G401 (cell line): ENCODE results near the gene ATOH8. TPM values are rescaled to one million over a fixed set of nuclear protein-coding genes. Genes with fewer than 3 reads are reported as not detected.

Experiments
- DNase-seq: peaks from one replicate; pipeline ENCODE4 v3.0.0-alpha.2; 2015; ENCODE audit warnings: low spot score
- in situ Hi-C: cut with HindIII; loops from 2 replicates; pipeline ENCODE4 v1.10.0; 2016; ENCODE audit warnings: low sequenced_read_pairs, mixed read lengths
- total RNA-seq: library from RNA; depleted of rRNA; stranded (reverse); fragments of >200 nt; shearing (Covaris generic); gene quantifications from 2 replicates; pipeline ENCODE4 v1.2.3, GENCODE V29; 2014

Gene ATOH8
- total RNA-seq, 1 experiment from 2014 or later, result 18.9 TPM

DNA sequence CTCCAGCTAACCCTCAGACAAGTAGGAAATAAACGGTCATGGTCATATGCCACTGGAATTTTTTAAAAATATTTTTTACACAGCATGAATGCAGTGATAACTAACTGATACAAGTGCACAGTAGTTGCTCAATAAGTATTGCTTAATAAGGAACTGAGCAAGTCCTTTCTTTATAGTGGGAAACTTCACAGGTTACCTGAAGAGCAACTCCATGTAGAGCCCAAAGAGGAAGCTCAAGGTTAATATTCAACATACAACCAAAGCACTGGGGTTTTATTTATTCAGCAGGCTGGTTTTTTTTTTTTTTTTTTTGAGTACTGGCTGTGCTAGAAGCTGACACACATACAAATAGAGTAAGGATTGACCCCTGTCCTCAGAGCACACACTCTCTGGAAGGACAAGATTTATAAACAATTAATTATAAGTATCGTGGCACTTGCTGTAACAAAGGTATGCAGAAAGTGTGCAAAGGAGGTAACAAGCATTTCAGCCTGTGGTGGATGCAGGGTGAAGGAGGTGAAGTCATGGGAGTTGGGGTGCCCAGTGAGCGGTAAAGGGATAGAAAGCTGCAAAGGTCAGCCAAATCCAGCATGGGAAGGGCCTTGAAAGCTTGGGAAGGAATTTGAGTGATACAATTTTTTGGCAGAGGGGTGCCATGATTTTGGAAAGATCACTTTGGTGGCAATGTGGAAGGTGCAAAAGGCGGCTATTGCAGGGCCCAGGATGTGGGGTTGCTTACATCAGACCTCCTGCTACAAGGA is 52.7 kb downstream of the ATOH8 start:
- no peak for DNase-seq
- in situ Hi-C loops, result loop anchor here (25.0 kb wide), 1 partner anchor 94 kb away; no protein-coding TSS in a partner anchor

DNA sequence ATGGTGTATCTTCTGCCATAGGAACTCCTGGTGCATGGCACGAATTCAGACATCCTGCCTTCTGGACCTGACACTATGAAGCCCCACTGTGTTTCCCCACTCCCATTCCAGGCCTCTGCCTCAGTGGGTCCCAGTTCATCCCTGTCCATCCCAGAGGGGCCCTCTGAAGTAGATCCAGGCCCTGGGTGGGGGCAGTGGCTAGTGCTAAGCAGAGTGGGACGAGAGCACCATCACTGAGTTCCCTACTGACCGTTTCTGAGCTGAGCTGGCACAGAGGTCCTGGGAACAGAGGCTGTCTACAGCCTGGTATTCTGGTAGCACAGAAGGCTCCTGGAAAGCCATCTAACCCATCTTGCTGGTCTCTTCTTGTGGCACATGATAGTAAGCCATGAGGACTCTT is 54.0 kb downstream of the ATOH8 start:
- no peak for DNase-seq
- in situ Hi-C loops, result loop anchor here (25.0 kb wide), 1 partner anchor 95 kb away; no protein-coding TSS in a partner anchor

DNA sequence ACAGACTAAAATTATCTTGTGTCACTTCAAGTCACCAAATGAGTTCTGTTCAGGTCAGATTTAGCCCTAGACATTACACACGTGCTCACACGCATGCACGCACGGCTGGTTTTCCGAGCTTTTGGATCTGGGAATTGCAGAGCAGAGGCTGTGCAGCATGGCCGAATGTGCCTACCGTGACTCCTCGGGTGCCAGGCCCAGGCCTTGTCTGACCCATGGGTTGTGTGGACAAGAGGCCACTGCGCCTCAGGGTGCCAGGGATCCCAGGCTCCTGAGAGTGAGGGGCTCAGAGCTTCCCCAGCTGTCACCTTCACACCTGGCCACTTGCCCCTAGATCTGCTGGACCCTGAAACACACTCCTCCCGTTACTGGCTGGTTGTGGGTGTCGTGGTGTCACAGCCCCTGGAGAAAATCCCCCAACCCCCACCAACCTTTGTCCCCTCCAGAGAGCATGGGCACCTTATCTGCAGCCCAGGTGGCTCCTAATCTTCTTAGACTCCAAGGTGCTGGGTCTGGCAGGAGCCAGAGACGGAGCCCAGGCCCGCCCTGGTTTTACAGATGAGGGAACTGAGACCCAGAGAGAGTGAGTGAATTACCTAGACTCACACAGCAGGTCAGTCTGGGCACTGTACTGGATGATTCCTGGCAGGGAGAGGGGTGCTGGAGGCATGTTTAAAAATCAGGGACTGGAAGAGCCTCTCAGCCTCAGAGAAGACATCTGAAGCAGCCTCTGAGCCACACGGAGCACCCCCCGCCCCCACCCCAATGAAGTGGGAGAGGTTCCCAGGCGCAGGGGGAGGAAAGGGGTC is 56.8 kb downstream of the ATOH8 start:
- DNase-seq, result no peak
- in situ Hi-C loops, result loop anchor here (25.0 kb wide), 1 partner anchor 98 kb away; no protein-coding TSS in a partner anchor

DNA sequence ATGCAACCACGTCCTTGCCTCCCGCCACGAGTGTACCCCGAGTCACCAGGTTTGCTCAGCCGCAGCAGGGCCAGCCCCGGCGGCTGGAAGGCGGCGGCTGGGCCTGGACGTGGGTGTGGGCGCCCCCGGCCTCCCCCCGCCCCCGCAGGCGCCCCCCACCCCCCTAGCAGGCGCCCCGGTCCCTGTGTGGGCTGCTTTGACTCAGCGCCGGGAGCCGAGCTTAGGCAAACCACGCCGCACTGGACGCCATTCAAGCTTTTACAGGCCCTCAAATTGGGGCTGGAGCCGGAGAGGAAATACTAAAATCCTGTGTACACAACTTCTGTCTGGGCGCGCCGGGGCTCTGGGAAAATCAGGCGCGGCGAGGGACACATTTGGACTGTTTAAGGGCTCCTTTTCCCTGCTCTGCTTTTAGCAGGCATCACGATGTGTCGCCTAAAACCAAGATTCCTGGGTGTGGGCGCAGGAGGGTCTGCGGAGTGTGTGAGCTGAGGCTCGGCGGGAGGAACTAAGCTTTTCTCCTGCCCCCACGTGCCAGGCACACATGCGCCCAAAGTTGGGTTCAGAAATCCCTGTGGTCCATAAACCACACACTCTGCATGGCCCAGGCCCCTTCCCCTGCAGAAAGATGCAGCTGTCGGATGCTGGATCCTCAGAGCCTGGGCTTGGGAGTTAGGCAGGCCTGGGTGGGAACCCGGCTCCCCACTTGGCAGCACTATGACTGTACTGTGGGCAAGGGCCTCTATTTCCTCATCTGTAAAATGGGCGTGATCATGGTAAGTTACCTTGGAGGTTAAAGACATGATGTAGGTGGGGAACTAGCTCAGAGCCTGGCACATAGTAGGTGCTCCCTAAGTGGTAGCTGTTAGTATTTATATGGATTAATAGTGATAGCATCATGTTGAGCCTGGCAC is 57.6 kb downstream of the ATOH8 start:
- in situ Hi-C loops, result loop anchor here (25.0 kb wide), 1 partner anchor 99 kb away; no protein-coding TSS in a partner anchor
- no peak for DNase-seq

DNA sequence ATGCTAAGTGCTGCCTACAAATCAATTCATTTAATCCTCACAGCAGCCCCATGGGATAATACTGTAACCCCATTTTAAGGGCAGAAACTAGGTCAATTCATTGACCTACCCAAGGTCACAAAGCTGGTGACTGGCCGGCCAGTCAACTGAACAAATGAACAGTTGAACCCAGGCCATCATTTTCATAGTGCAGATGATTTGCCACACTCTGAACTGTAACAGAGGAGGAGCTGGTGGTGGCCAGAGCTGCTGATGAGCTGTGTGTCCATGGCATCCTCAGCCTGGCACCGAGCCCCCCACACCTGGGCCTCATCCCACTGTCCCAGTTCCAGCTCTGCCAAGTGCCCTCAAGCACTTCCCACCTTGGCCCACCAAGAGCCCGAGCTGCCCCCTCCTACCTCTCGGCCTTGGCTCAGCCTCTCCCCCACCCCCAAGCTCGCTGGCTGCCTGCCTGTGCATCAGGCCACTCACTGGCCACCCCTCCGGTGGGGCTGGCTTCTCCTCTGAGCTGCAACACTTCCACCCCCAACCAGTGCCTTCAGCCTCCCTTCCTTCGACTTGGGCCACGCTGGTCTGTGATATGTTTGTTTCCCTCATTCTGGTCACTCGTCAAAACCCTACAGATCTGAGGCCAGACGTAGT is 58.4 kb downstream of the ATOH8 start:
- DNase-seq, result no peak
- in situ Hi-C loops, result loop anchor here (25.0 kb wide), 1 partner anchor 100 kb away; no protein-coding TSS in a partner anchor

DNA sequence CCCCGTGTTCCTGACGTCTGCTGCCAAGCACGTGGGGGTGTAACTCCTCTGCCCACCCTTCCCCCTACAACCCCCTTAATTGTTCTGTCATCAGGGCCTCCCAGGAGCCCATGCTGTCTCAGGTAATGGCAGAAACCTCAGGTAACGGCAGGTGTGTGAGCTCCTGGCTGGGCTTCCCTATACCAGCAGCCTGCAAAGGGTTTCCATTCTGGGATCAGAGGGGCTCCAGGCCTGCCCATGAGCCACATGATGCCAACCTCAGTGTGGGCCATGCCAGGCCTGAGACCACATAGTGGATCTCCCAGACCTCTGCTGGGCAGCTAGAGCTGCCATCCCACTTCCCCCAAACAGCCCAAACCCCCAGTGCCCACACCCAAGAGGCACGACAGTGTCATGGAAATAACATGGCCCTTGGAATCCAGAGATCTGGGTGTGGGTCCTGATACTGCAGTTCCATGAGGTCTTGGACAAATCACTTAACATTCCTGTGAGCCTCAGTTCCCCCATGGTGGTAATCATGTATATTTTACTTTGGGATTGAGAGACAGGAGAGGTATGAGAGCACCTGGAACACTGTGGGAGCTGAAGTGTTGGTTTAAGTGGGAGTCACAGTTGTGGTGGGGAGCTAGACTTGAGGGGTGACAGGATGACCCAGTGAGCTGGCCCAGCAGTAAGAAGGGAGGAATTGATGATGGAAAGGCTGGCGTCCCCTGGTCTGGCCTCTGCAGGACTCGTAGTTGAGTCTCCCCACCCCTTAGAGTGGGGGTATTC is 59.6 kb downstream of the ATOH8 start:
- no peak for DNase-seq
- in situ Hi-C loops, result loop anchor here (25.0 kb wide), 1 partner anchor 101 kb away; no protein-coding TSS in a partner anchor

DNA sequence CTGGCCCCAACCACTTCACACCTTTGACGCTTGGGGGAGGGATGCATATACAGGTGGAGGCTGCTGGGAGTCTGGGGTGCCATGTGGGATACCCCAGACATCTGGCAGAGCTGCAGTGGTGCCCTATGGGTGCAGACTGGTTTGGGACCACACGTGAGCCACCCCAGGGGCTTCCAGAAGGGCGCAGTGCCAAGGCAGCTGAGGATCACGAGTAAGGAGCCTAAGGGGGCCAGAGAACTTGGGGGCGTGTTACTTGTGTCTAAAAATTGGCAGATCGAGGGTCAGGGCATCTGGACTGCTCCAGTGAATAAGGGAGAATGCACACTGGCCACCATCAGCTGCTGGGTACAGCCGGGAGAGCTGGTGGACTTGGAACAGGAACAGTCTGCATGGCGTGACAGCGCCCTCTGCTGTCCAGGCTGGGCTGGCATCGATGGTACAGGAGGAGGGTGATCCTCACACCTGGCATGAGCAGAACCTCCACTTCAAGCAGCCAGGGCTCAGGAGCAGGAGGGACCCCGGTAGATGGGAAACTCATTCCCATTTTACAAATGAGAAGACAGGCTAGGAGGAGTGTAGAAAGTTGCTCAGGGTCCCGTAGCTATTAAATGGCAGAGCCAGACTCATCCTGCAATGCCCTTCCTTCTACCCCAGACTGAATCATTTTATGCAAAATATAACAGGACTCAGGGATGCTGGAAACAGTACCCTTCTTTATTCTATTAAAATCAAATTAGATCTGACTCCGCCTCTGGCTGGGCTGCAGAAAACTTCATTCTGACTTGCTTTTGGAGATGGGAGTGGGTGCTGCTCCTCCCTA is 60.4 kb downstream of the ATOH8 start:
- in situ Hi-C loops, result loop anchor here (25.0 kb wide), 1 partner anchor 102 kb away; no protein-coding TSS in a partner anchor

DNA sequence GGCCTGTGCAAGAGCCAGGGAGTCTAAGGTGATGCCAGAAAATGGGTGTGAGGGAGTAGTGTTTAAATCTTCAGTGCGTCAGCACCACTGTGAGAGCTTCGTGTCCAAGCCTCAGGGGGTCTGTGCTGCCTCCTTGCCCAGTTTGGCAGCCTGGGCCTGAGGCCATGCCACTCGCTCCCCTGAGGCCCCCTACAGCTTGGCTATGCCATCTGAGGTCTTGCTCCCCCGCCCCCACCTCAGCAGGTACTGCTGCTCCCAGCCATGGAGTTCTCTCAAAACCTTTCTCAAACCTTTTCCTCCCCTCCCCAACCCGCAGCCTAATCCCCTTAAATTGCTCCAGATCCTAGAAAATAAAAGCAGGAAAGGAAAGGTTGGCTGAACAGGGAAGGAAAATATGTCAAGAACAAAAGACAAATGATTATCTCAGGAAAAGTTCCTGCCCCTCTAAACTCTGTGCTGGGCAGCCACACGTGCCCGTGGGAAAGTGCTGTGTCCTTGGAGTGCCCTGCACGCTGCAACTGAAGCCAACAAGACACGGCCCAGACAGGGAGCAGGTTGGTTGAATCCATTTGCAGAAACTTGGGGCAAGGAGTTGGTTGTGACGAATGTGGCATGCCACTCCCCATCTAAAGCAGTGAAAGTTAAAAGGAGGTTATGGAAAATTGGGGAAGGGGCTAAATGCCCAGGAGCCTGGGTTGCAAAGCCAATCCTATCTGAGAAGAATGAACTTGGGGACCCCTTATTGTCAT is 61.2 kb downstream of the ATOH8 start:
- in situ Hi-C loops, result loop anchor here (25.0 kb wide), 1 partner anchor 103 kb away; no protein-coding TSS in a partner anchor

More for the DNA sequence above, 60.4 kb downstream of the ATOH8 start:
- peak; percentile 91 for DNase-seq

DNA sequence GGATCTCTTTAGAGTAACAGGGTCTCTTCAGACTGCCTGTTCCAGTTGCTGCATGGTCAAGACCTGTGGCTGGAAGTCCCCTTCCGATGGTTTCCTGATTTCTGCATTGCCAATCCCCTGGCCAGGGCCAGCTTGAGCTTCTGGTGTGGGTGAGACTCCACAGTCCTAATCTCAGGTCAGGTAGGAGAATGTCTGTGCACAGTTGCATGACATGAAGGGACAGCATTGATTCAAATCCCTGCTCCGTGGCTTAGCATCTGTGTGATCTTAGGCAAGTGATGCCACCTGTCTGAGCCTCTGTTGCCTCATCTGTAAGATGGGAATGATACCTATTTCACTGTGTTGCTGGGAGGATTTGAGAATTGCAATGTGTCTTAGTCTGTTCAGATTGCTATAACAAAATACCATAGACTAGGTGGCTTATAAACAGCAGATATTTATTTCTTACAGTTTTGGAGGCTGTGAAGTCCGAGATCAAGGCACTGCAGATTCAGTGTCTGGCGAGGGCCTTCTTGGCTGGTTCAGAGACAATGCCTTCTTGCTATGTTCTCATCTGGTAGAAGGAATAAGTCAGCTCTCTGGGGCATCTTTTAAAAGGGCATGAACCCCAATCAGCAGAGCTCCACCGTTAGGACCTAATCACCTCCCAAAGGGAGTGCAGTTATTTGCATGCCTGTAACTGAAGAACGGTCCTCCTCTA is 66.2 kb downstream of the ATOH8 start:
- in situ Hi-C loops, result loop anchor here (25.0 kb wide), 1 partner anchor 108 kb away; no protein-coding TSS in a partner anchor
- no peak for DNase-seq

More for the DNA sequence above, 61.2 kb downstream of the ATOH8 start:
- no peak for DNase-seq

DNA sequence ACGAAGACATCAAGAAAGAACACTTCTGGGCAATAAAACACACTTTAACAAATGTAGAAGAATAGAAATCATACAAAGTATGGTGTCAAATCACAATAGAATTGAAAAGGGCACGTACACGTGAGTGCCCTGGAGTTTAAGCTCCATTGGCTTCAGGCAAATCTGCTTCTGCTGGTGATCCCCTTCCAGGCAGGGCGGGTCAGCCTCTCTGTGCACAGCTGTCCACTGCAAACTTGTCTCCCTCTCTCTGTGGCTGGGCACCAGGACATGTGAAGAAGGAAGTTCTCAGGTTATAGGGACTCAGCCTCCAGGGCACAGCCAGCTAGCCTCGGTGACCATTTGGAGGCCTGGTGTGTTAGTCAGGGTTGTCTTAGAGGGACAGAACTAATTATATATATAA is 69.0 kb downstream of the ATOH8 start:
- in situ Hi-C loops, result loop anchor here (25.0 kb wide), 1 partner anchor 110 kb away; no protein-coding TSS in a partner anchor
- no peak for DNase-seq

DNA sequence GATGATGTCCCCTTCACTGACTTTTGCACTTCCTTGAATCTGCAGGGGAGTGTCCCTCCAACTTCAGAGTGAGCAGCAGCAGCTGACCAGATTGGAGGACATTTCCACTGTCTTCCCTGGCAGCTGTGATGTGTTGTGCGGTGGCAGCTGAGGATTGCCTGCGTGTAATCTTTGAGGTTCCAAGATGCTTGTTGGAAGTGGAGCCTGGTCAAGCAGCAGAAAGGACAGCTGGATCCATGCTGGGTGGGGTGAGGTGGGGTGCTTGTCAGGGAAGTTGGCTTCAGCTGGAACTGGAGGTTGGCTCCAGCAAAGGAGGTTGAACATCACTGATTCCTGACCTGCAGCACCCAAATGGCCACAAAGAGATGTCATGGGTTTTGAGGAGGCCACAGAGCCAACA is 70.2 kb downstream of the ATOH8 start:
- DNase-seq, result no peak
- in situ Hi-C loops, result loop anchor here (25.0 kb wide), 1 partner anchor 112 kb away; no protein-coding TSS in a partner anchor

DNA sequence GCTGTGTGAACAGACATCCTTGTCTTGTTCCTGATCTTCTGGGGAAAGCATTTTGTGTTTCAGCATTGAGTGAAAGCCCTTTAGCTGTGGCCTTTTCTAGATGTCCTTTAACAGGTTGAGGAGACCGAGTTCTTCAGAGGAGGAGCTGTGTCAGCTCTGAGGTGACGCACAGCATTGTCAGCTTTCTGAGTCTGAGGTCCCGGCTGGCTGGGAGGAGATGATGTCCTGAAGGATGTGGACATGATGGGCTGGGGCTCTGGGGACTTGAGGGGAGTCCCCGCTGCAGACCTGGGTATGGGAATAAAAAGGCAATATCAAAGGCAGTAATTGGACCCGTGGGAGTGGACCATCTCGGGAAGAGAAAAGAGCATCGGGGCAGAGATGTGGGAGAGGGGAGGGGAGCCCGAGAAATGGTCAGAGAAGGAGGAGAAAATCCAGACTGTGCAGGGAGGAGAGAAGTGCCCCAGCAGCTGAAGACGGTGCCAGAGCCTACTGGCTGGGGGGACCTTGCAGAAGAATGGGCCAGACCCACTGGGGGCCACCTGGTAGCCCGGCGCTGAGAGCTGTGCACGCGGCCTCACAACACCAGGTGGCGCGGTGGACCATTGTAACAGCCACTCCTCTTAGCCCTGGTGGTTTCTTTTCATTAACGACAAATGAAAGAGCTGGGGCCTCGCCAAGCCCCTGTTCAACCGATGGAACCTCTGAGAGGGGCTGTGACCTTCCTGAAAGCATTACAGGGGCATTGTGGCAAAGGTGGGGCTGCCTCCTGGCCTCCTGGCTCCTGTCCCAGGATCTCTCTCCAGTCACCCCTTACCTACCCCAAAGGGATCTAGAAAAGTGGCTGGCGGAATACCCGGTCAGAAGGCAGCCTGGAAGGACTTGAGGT is 73.4 kb downstream of the ATOH8 start:
- in situ Hi-C loops, result no loop called here
- DNase-seq, result peak; percentile 77

DNA sequence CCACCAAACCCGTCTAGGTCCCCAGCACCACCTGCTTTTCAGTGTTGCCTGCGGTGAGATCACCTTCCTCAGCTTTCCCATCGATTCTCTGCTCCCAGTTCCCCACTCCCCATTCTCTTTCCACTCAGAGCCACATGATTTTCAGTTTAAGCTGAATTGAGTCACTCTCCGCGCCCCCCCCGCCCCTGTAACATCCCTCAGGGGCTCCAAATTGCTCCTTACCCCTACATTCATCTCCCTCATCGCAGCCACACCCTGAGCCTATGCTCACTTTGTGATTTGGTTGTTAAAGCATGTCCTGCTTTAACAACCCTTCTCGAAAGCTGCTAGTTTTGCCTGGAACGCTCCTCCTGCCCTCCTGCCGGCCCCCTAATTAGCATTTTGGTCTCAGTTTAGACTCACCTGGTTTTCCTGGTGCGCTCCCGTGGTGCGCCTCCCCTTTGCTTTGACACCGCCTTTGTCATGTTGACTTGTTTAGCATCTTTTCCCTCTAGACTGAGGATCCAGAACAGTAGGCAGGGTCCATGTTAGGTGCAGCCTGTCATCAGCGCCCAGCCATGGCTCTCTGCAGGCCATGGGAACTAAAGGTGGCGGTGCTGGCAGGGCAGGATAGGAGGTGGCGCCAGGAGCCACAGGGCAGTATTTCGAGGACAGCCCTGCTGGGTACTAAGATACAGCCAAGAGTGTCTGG is 74.2 kb downstream of the ATOH8 start:
- in situ Hi-C loops, result no loop called here

DNA sequence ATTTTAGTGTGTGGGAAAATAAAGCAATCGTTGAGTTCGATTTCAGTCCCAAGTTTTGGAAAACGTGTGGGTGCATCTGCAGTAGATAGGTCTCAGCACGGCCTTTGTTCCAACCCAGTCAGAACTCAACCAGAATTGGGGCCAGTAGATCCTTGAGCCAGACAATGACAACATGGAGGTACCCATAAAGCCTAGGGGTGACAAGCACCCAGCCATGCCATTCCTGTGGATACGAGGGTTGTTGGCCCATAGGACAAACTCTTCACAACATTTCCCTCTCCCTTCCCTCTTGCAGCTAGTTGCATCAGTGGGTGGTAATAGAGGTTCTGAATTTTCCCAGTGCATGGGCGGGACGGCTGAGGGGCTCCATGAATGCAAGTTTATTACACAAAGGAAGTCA is 74.9 kb downstream of the ATOH8 start:
- in situ Hi-C loops, result no loop called here
- DNase-seq, result no peak

More for the DNA sequence above, 74.2 kb downstream of the ATOH8 start:
- peak; percentile 10 for DNase-seq
